Gastrocnemius medialis (tissue), 4 donors: Measurements from ENCODE around the gene NT5DC3. TPM values are rescaled to one million over a fixed set of nuclear protein-coding genes. Genes with fewer than 3 reads are reported as not detected.
A peak's percentile ranks its signal among the peaks of the same experiment; 100 is the strongest.

Experiments used
- ATAC-seq, 2 donors: fragments of 150-250 bp; one replicate each; pipeline ENCODE4 v1.9.1; 2016
- DNase-seq, 2 donors: peaks; one replicate each; pipeline ENCODE4 v3.0.0-alpha.2; 2019
- H3K27ac ChIP-seq, 4 donors: fragments of 200-600 bp; sonication (generic); 1 replicate in 1 of 4; 2 replicates in 3 of 4; pipeline ENCODE4 v1.5.1; 2016 to 2018; ENCODE audit warnings: mild to moderate bottlenecking in 2 of 4, moderate library complexity in 1 of 4
- H3K27me3 ChIP-seq, 3 donors: fragments of 200-600 bp; sonication (generic) in 2 of 3; 1 replicate in 1 of 3; 2 replicates in 2 of 3; pipeline versions ENCODE4 v1.5.1 to v1.6.0; 2016 to 2019; ENCODE audit warnings: mild to moderate bottlenecking in 1 of 3, moderate library complexity in 1 of 3
- H3K36me3 ChIP-seq, 2 donors: fragments of 200-600 bp; sonication (generic) in 1 of 2; one replicate each; pipeline ENCODE4 v1.5.1; 2017 to 2018
- H3K4me1 ChIP-seq, 2 donors: fragments of 200-600 bp; sonication (generic) in 1 of 2; one replicate each; pipeline ENCODE4 v1.5.1; 2016 to 2017; ENCODE audit warnings: mild to moderate bottlenecking in 2 of 2
- H3K4me3 ChIP-seq, 4 donors: fragments of 200-600 bp; sonication (generic) in 3 of 4; 1 replicate in 1 of 4; 2 replicates in 3 of 4; pipeline ENCODE4 v1.5.1; 2016 to 2019; ENCODE audit warnings: mild to moderate bottlenecking in 2 of 4
- H3K9me3 ChIP-seq, 3 donors: fragments of 200-600 bp; sonication (generic) in 2 of 3; 1 replicate in 1 of 3; 2 replicates in 2 of 3; pipeline ENCODE4 v1.5.1; 2016 to 2019
- CTCF ChIP-seq, 5 experiments: fragments of 450-650 bp in 3 of 5; fragments of 200-600 bp in 2 of 5; sonication (generic) in 2 of 5; IDR thresholded peaks in 4 of 5; conservative IDR thresholded peaks in 1 of 5; 1 replicate in 4 of 5; 2 replicates in 1 of 5; pipeline ENCODE4 v1.5.1; 2016 to 2019; ENCODE audit warnings: antibody characterized with exemption in 5 of 5, mild to moderate bottlenecking in 3 of 5, moderate library complexity in 3 of 5
- POLR2A ChIP-seq, 2 donors: fragments of 450-650 bp; IDR thresholded peaks; one replicate each; pipeline ENCODE4 v1.6.1; 2017; ENCODE audit warnings: antibody characterized with exemption in 2 of 2, mild to moderate bottlenecking in 2 of 2, moderate library complexity in 2 of 2
- in situ Hi-C, 4 donors: fragments of 200-750 bp; cut with MboI; loops; one replicate each; pipeline versions ENCODE4 v1.15.0 to v1.8.0; 2017; ENCODE audit warnings: low sequenced_read_pairs in 4 of 4
- intact Hi-C: fragments of 100-400 bp; cut with DNase I; formaldehyde crosslinking; loops from one replicate; pipeline ENCODE4 v1.15.1; 2023; ENCODE audit warnings: low total_unique reads
- total RNA-seq, 4 donors: library from RNA; depleted of rRNA; stranded (reverse); fragments of >200 nt; gene quantifications; one replicate each; pipeline versions ENCODE4 v1.1.0 to v1.2.3, GENCODE V29; 2016

Gene NT5DC3
- total RNA-seq, 4 donors from 2014 or later: 8.8 to 18.7 (median 13.9) TPM

- Histone ChIP-seq H3K4me1 (peaks cover 0 to 5% of the 10 kb centered on the region in 2 donors), H3K27ac (no peak overlapping the region), H3K9me3 (no peaks in the 10 kb centered on the region), H3K27me3 (no peaks in the 10 kb centered on the region), H3K36me3 (no peaks in the 10 kb centered on the region), H3K4me3 (no peak overlapping the region)
- ATAC-seq (no peak), DNase-seq (no peak)
- intact Hi-C loops: no loop called here
- in situ Hi-C loops: loop anchor here in 3 of 4 donors (5.0 to 10.0 kb wide), 3 partner anchors 221 to 249 kb away; no protein-coding TSS in a partner anchor
- no peak for TF ChIP-seq POLR2A (IDR thresholded peaks at IDR 0.05)
- peak in 1 of 5 experiments; percentile 14 for TF ChIP-seq CTCF (IDR thresholded peaks at IDR 0.05 in 4 of 5, conservative IDR thresholded peaks at IDR 0.05 in 1 of 5)
These were observed 42.9 kb upstream of the NT5DC3 start for GRCh38 chr12:103883908-103884307.

GRCh38 chr12:103882861-103883596 lies 42.0 kb upstream of the NT5DC3 start:
- in situ Hi-C loops (loop anchor here in 3 of 4 donors (5.0 to 10.0 kb wide), 3 partner anchors 222 to 248 kb away; no protein-coding TSS in a partner anchor), intact Hi-C loops (no loop called here)

GRCh38 chr12:103881261-103881660 lies 40.2 kb upstream of the NT5DC3 start:
- no peaks in the 10 kb centered on the region for H3K9me3 ChIP-seq
- ATAC-seq: no peak
- TF ChIP-seq CTCF (IDR thresholded peaks at IDR 0.05 in 4 of 5, conservative IDR thresholded peaks at IDR 0.05 in 1 of 5): no peak
- no peak for TF ChIP-seq POLR2A (IDR thresholded peaks at IDR 0.05)
- peaks cover 0 to 5% of the 10 kb centered on the region in 2 donors for H3K4me1 ChIP-seq
- H3K27ac ChIP-seq: no peak overlapping the region
- in situ Hi-C loops (loop anchor here in 3 of 4 donors (5.0 to 10.0 kb wide), 3 partner anchors 224 to 246 kb away; no protein-coding TSS in a partner anchor), intact Hi-C loops (no loop called here)
- no peaks in the 10 kb centered on the region for H3K27me3 ChIP-seq
- no peak overlapping the region for H3K4me3 ChIP-seq
- no peak for DNase-seq
- no peaks in the 10 kb centered on the region for H3K36me3 ChIP-seq

More at GRCh38 chr12:103882861-103883596, 42.0 kb upstream of the NT5DC3 start:
- TF ChIP-seq CTCF (IDR thresholded peaks at IDR 0.05 in 4 of 5, conservative IDR thresholded peaks at IDR 0.05 in 1 of 5) (no peak), POLR2A (IDR thresholded peaks at IDR 0.05) (no peak)
- Histone ChIP-seq H3K9me3 (no peaks in the 10 kb centered on the region), H3K4me3 (no peak overlapping the region), H3K4me1 (peaks cover 0 to 5% of the 10 kb centered on the region in 2 donors), H3K27ac (no peak overlapping the region), H3K36me3 (no peaks in the 10 kb centered on the region), H3K27me3 (no peaks in the 10 kb centered on the region)
- ATAC-seq: no peak
- no peak for DNase-seq

GRCh38 chr12:103880299-103881142 lies 39.5 kb upstream of the NT5DC3 start:
- TF ChIP-seq CTCF (IDR thresholded peaks at IDR 0.05 in 4 of 5, conservative IDR thresholded peaks at IDR 0.05 in 1 of 5) (no peak), POLR2A (IDR thresholded peaks at IDR 0.05) (no peak)

More at GRCh38 chr12:103880299-103881142, 39.5 kb upstream of the NT5DC3 start:
- DNase-seq (no peak), ATAC-seq (no peak)
- H3K27me3 ChIP-seq: no peaks in the 10 kb centered on the region
- no peak overlapping the region for H3K4me3 ChIP-seq
- in situ Hi-C loops (loop anchor here in 3 of 4 donors (5.0 to 10.0 kb wide), 3 partner anchors 224 to 246 kb away; no protein-coding TSS in a partner anchor), intact Hi-C loops (no loop called here)
- H3K4me1 ChIP-seq: peaks cover 0 to 5% of the 10 kb centered on the region in 2 donors
- no peaks in the 10 kb centered on the region for H3K9me3 ChIP-seq
- no peaks in the 10 kb centered on the region for H3K36me3 ChIP-seq
- no peak overlapping the region for H3K27ac ChIP-seq
